Fibroblast of pulmonary artery (primary cell): ENCODE measurements around the gene SPIRE2.

Experiments used
- DNase-seq: peaks from one replicate; pipeline ENCODE4 v3.0.0-alpha.2; 2010; ENCODE audit warnings: low read depth
- H3K4me3 ChIP-seq: replicated peaks from 2 replicates; pipeline ENCODE4 v1.5.1; 2011; ENCODE audit warnings: low read depth, mild to moderate bottlenecking, control low read depth, low read length, moderate library complexity
- TF ChIP-seq, protein P1 (sequence below): IDR thresholded peaks from 2 replicates; pipeline ENCODE4 v1.5.1; 2011; ENCODE audit warnings: mild to moderate bottlenecking, control low read depth, low read length, inconsistent platforms; ENCODE audit errors: missing control alignments

SPIRE2 gene

DNA sequence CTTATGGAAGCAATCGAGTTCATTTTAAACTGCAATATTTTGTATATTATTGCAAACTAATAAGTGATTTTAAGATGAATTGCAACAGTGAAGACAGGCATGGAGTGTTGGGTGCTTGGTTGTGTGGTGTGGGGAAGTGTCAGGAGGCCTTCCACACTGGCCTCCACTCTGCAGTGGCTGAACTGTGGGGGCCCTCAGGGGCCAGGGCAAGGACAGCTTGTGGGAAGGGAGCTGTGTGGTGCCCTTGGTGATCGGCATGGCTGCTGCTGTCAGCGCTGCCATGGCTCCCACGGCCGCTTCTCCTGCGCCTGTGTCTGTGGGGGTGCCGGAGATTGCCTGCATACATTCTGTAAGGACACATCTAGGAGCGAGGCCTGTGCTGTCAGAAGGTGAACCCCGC, 64.4 kb downstream of the SPIRE2 start:
- TF ChIP-seq, protein P1, sequence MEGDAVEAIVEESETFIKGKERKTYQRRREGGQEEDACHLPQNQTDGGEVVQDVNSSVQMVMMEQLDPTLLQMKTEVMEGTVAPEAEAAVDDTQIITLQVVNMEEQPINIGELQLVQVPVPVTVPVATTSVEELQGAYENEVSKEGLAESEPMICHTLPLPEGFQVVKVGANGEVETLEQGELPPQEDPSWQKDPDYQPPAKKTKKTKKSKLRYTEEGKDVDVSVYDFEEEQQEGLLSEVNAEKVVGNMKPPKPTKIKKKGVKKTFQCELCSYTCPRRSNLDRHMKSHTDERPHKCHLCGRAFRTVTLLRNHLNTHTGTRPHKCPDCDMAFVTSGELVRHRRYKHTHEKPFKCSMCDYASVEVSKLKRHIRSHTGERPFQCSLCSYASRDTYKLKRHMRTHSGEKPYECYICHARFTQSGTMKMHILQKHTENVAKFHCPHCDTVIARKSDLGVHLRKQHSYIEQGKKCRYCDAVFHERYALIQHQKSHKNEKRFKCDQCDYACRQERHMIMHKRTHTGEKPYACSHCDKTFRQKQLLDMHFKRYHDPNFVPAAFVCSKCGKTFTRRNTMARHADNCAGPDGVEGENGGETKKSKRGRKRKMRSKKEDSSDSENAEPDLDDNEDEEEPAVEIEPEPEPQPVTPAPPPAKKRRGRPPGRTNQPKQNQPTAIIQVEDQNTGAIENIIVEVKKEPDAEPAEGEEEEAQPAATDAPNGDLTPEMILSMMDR = no peak
- no peak for DNase-seq
- no peak overlapping the region for H3K4me3 ChIP-seq

DNA sequence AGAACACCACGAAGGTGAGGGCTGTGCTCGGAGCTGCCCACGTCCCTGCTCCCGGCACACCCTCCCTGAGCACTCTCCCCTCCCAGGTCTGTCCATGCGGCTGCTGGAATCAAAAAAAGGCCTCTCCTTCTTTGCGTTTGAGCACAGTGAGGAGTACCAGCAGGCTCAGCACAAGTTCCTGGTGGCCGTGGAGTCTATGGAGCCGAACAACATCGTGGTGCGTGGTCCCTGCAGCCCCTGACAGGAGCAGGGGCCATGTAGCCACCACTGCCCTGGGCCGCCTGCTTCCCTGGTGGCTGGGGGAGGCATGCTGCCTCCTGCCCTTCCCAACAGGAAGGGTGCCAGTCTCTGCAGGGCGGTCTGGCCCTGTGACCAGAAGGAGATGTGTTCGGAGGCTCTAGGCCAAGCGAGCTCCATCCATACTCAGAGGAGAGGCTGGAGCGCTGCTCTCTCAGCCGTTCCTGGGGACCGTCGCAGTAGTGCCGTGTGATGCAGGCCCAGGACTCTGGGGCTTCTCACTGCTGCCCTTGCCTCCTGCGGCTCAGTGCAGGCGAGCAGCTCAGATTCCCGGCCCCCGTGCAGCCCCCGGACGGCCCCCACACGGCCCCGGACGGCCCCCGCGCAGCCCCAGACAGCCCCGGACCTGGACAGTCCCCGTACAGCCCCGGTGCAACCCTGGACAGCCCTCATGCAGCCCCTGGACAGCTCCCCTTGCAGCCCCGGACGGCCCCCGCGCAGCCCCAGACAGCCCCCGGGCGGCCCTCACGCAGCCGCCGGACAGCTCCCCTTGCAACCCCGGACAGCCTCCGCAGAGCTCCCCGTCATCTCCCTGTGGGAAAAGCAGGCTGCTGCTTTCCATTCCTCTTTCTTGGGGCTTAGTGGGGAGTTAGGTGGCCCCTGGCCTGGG, 65.6 kb downstream of the SPIRE2 start:
- H3K4me3 ChIP-seq = no peak overlapping the region
- DNase-seq = no peak
- TF ChIP-seq, protein P1 = no peak

DNA sequence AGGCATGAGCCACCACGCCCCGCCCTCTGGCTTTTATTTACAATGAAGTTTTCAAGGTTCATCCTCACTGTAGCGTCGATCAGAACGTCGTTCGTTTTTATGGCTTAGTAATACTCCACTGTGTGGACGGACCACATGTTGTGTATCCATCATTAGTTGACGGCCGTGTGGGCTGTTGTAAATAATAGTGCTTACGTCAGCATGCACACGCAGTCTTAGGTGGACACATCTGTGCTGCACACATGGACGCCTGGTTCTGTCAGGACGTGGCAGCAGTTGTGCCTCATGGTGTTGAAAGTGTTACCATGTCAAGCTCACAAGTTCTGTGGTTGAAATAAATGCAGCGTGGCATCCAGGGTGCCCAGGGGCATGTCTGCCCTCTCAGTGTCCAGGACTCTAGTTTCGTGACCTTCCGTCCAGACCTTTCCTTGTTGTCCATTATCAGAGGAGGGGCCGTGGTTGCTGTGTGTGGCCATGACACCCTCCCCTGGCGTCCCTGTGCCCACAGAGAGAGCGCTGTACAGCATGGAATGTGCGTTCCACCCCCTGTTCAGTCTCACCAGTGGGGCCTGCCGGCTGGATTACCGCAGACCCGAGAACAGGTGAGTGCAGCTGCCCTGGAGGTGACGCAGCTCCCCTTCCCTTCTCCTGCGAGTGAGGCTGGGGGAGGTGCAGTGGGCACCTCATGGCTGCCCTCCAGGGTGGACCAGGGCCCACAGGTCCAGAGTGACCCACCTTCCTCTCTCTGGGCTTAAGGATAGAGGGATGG, 67.4 kb downstream of the SPIRE2 start:
- DNase-seq = no peak
- TF ChIP-seq, protein P1 = no peak
- H3K4me3 ChIP-seq = no peak overlapping the region

DNA sequence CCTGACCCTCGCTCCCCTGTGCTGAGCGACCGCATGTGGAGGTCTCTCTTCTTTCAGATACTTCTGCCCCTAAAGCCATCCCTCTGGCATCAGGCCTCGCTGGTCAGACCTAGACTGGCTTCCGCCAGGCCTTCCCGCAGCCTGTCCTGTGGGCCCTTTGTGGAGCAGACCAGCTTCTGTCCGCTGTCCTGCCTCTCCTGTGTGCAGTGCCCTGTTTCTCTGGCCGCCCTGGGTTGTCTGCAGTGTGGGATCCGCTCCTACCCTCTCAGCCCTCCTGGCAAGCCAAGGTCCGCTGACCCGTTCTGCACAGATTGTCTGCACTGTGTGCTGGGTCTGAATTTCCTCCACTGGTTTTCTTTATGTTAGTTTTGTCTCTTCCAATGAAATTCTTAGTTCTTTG, 68.9 kb downstream of the SPIRE2 start:
- H3K4me3 ChIP-seq = no peak overlapping the region
- TF ChIP-seq, protein P1 = no peak
- no peak for DNase-seq

DNA sequence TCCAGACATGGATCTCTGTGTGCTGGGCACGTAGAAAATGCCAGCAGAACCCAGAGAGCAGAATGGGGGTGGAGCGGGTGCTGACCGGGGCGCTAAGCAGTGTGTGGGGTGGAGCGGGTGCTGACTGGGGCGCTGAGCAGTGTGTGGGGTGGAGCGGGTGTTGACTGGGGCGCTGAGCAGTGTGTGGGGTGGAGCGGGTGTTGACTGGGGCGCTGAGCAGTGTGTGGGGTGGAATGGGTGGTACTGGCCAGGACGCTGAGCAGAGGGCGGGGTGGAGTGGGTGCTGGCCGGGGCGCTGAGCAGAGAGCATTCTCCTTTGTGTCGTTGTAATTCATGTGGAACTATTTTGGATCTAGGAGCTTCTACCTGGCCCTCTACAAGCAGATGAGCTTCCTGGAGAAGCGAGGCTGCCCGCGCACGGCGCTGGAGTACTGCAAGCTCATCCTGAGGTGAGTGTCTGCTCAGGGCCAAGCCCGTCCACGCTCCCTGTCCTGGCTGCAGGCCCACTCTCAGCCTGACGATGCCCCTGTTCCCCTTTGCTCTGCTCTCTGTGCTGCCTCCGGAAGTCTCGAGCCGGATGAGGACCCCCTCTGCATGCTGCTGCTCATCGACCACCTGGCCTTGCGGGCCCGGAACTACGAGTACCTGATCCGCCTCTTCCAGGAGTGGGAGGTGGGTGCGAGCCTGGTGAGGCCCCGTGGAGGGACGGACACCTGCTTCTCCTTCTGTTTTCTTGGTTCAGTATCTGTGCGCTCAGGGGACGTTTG, 70.1 kb downstream of the SPIRE2 start:
- TF ChIP-seq, protein P1 = no peak
- no peak overlapping the region for H3K4me3 ChIP-seq
- no peak for DNase-seq

DNA sequence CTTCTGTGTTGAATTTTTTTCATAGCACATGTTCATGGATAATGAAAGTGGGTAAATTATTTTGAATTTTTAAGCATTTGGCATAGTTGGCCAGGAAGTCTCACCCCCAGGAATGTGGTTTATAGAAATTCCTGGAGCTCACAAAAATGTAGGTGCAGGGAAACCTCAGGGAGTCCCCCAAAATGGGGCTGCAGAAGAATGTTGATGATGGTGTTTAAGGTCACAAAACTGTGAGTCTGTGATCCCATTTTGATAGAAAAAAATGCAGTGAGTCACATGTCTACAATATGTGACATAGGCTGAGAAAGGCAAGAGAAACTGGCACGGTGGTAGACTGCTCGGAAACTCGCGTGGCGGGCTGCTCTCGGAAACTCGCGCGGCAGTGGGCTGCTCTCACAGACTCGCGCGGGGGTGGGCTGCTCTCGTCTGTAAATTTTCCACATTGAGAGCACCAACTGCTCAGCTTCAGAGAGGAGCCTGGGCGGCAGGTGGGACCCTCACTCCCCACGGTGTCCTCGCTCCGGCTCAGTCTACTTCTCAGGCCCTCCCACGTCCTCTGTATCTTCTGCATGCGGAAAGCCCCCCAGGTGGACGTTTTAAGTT, 71.7 kb downstream of the SPIRE2 start:
- H3K4me3 ChIP-seq = no peak overlapping the region
- DNase-seq = no peak
- TF ChIP-seq, protein P1 = no peak
